Fibroblast of pulmonary artery (primary cell): ENCODE results near the gene RBM23.
A peak's percentile ranks its signal among the peaks of the same experiment; 100 is the strongest.

ENCODE experiments used
- DNase-seq: peaks from one replicate; pipeline ENCODE4 v3.0.0-alpha.2; 2010; ENCODE audit warnings: low read depth
- H3K4me3 ChIP-seq: replicated peaks from 2 replicates; pipeline ENCODE4 v1.5.1; 2011; ENCODE audit warnings: low read depth, mild to moderate bottlenecking, control low read depth, low read length, moderate library complexity
- TF ChIP-seq, protein P1 (sequence below): IDR thresholded peaks from 2 replicates; pipeline ENCODE4 v1.5.1; 2011; ENCODE audit warnings: mild to moderate bottlenecking, control low read depth, low read length, inconsistent platforms; ENCODE audit errors: missing control alignments

The RBM23 gene

DNA sequence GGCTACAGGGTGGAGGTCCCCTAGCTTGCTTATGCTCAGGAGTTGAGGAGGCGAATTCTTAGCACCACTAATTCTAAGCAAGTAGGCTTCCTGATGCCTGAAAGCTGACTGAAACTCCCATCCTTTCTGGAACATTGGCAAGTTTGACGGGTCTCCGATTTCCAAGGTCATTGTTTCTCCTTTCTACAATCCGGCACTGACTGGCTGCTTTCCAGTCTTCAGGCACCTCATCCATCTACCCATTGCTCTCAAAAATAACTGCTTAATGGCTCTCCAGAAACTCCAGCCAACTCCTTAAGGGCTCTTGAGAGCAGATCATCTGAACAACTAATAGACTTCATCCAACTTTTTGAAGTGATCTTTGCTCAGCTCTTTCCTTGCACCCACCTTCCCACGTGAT is 22.6 kb downstream of the RBM23 start:
- TF ChIP-seq, protein P1, sequence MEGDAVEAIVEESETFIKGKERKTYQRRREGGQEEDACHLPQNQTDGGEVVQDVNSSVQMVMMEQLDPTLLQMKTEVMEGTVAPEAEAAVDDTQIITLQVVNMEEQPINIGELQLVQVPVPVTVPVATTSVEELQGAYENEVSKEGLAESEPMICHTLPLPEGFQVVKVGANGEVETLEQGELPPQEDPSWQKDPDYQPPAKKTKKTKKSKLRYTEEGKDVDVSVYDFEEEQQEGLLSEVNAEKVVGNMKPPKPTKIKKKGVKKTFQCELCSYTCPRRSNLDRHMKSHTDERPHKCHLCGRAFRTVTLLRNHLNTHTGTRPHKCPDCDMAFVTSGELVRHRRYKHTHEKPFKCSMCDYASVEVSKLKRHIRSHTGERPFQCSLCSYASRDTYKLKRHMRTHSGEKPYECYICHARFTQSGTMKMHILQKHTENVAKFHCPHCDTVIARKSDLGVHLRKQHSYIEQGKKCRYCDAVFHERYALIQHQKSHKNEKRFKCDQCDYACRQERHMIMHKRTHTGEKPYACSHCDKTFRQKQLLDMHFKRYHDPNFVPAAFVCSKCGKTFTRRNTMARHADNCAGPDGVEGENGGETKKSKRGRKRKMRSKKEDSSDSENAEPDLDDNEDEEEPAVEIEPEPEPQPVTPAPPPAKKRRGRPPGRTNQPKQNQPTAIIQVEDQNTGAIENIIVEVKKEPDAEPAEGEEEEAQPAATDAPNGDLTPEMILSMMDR = no peak
- DNase-seq = no peak
- no peak overlapping the region for H3K4me3 ChIP-seq

DNA sequence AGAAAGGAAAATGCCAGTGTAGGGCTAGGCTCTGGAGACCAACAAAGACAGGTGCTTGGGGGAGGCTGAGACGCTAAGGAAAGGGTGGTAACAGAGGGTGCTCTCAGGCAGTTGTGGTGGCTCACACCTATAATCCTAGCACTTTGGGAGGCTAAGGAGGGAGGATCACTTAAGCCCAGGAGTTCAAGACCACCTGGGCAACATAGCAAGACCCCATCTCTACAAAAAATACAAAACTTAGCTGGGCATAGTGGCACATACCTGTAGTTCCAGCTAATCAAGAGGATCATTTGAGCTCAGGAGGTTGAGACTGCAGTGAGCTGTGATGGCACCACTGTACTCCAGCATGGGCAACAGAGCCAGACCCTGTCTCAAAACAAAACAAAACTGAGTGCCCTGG is 23.5 kb downstream of the RBM23 start:
- DNase-seq = no peak
- H3K4me3 ChIP-seq = no peak overlapping the region
- TF ChIP-seq, protein P1 = no peak

DNA sequence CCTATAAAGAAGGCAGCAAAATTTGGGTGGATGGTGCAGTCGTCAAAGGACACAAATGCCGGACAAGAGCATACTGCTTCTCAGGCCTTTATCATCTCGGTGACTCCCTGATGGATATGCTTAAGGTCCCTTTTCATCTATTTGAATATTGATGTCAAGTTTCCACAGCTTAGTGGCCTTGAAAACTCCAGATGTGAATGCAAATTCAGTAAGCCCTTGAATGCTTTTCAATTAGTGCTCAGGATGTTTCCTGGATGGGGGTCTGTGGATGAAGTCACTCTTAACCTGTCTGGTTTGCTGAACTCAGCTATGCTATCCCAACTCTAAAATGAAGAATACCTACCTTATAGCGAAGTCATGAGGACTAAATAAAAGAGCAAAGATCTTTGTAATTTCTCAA is 25.2 kb downstream of the RBM23 start:
- TF ChIP-seq, protein P1 = no peak
- H3K4me3 ChIP-seq = no peak overlapping the region
- DNase-seq = no peak

DNA sequence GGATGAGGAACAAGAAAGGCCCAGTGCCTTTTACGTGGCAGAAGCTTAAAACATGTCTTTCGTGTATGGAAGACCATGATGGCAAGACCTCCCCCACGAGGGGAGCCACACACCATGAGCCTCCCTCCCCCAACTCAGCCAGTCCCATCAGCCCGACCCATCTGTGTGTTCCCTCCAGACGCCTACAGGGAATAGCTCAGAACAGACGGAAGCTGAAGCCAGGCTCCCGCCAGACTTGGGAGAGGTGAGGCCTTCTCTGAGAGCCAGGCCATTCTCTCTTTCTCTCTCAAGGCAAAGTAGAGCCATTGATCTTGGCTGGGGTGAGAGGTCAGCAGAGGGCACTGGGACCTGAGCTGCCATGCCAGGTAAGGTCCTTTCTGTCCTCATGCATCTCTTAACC is 26.5 kb downstream of the RBM23 start:
- DNase-seq = no peak
- TF ChIP-seq, protein P1 = no peak
- H3K4me3 ChIP-seq = no peak overlapping the region

DNA sequence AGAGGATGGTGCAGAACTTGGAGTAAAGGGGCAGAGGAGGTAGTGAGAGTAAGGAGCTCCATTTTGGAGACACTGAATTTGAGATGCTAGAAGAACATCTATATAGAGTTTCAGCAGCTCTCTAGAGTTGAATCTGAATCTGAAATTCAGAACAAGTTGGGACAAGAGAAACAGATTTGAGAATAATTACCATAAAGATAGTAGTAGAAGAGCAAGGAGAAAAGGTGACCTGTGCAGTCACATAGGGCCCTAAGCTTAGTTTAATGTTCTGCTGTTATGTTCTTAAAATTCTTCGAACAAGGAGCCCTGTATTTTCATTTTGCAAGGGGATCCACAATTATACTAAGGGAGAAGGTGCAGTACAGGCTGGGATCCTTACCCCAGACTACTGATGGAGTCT is 28.5 kb downstream of the RBM23 start:
- no peak overlapping the region for H3K4me3 ChIP-seq
- no peak for DNase-seq
- TF ChIP-seq, protein P1 = no peak

DNA sequence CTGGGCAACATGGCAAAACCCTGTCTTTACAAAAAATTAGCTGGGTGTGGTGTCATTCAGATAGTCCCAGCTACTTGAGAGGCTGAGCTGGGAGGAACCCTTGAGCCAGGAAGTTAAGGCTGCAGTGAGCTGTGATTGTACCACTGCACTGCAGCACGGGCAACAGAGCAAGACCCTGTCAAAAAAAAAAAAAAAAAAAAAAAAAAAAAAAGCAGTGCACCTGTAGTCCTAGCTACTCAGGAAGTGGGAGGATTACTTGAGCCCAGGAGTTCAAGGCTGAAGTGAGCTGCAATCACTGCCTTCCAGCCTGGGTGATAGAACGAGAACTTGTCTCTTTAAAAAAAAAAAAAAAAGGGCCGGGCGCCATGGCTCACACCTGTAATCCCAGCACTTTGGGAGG is 30.3 kb downstream of the RBM23 start:
- DNase-seq = no peak
- TF ChIP-seq, protein P1 = no peak
- H3K4me3 ChIP-seq = no peak overlapping the region

DNA sequence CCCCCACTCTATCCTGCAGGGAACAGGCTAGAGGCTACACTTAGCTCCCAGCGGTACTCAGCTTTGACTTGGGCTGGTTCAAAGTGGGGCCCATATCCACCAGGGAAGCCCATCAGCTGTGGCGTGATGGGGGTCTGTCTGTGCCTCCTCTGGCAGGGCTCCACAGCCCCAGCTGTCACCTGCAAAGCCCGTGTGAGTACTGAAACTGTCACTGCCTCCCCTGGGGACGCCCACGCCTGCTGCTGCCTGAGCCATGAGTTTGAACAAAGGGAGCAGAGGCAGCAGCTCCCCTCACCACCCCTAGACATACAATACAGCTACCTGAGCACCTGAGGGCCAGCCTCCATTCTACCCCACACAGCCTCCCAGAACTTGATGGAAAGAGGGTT is 31.0 kb downstream of the RBM23 start:
- peak overlapping the region; percentile 69 for H3K4me3 ChIP-seq
- TF ChIP-seq, protein P1 = no peak
- no peak for DNase-seq
